Thyroid gland (tissue), 4 donors: ENCODE results near the gene STMND1. TPM values are rescaled to one million over a fixed set of nuclear protein-coding genes. Genes with fewer than 3 reads are reported as not detected.

Source experiments
- DNase-seq, 2 donors: peaks; one replicate each; pipeline ENCODE4 v3.0.0-alpha.2; 2019
- H3K27ac ChIP-seq, 3 donors: fragments of 200-600 bp; sonication (generic); 1 replicate in 2 of 3; 2 replicates in 1 of 3; pipeline ENCODE4 v1.5.1; 2016 to 2019; ENCODE audit warnings: mild to moderate bottlenecking in 1 of 3, moderate library complexity in 1 of 3
- H3K27me3 ChIP-seq: fragments of 200-600 bp; sonication (generic); one replicate; pipeline ENCODE4 v1.5.1; 2019
- H3K36me3 ChIP-seq, 2 donors: fragments of 200-600 bp; sonication (generic); one replicate each; pipeline ENCODE4 v1.5.1; 2016 to 2019
- H3K4me1 ChIP-seq, 2 donors: fragments of 200-600 bp; sonication (generic); one replicate each; pipeline ENCODE4 v1.5.1; 2017 to 2019
- H3K4me3 ChIP-seq, 3 donors: fragments of 200-600 bp; sonication (generic); replicated peaks in 1 of 3; 1 replicate in 2 of 3; 2 replicates in 1 of 3; pipeline ENCODE4 v1.5.1; 2016; ENCODE audit warnings: mild to moderate bottlenecking in 1 of 3
- H3K9me3 ChIP-seq: fragments of 200-600 bp; sonication (generic); one replicate; pipeline ENCODE4 v1.5.1; 2017
- POLR2A ChIP-seq, 2 donors: fragments of 450-650 bp; IDR thresholded peaks; one replicate each; pipeline ENCODE4 v1.6.1; 2017; ENCODE audit warnings: antibody characterized with exemption in 2 of 2, mild to moderate bottlenecking in 2 of 2, moderate library complexity in 1 of 2
- WGBS, 2 donors: methylation state at CpG; one replicate each; pipeline ENCODE4 v1.1.5; 2017; 5-methylcytosine and 5-hydroxymethylcytosine counted together
- intact Hi-C: fragments of 100-400 bp; cut with DNase I; formaldehyde crosslinking; loops from one replicate; pipeline ENCODE4 v1.15.1; 2023
- total RNA-seq, 4 donors: library from RNA; depleted of rRNA; stranded (reverse); fragments of >200 nt; gene quantifications; one replicate each; pipeline ENCODE4 v1.2.3, GENCODE V29; 2016
- TF ChIP-seq, protein P1 (sequence below), 6 experiments: fragments of 200-600 bp in 3 of 6; fragments of 450-650 bp in 3 of 6; sonication (generic) in 3 of 6; IDR thresholded peaks; one replicate each; pipeline ENCODE4 v1.5.1; 2016 to 2019; ENCODE audit warnings: antibody characterized with exemption in 6 of 6, mild to moderate bottlenecking in 2 of 6, inconsistent platforms in 1 of 6, moderate library complexity in 1 of 6

STMND1 gene
- total RNA-seq, 4 donors from 2014 or later = not detected

GRCh38 chr6:17156966-17157365 is 55.1 kb downstream of the STMND1 start:
- peak; percentile 72 to 76 for DNase-seq
- Histone ChIP-seq H3K9me3 (no peaks in the 10 kb centered on the region), H3K4me1 (peaks cover 0 to 3% of the 10 kb centered on the region in 2 donors), H3K27me3 (no peaks in the 10 kb centered on the region), H3K27ac (no peak overlapping the region), H3K36me3 (no peaks in the 10 kb centered on the region), H3K4me3 (no peak overlapping the region)
- WGBS, 2 donors = 29 to 38% methylated on average over 8 of the region's 8 CpGs
- intact Hi-C loops = loop anchor here (5.0 kb wide), 2 partner anchors 425 to 645 kb away; no protein-coding TSS in a partner anchor
- TF ChIP-seq, protein P1, sequence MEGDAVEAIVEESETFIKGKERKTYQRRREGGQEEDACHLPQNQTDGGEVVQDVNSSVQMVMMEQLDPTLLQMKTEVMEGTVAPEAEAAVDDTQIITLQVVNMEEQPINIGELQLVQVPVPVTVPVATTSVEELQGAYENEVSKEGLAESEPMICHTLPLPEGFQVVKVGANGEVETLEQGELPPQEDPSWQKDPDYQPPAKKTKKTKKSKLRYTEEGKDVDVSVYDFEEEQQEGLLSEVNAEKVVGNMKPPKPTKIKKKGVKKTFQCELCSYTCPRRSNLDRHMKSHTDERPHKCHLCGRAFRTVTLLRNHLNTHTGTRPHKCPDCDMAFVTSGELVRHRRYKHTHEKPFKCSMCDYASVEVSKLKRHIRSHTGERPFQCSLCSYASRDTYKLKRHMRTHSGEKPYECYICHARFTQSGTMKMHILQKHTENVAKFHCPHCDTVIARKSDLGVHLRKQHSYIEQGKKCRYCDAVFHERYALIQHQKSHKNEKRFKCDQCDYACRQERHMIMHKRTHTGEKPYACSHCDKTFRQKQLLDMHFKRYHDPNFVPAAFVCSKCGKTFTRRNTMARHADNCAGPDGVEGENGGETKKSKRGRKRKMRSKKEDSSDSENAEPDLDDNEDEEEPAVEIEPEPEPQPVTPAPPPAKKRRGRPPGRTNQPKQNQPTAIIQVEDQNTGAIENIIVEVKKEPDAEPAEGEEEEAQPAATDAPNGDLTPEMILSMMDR (IDR thresholded peaks at IDR 0.05) = no peak
- no peak for TF ChIP-seq POLR2A (IDR thresholded peaks at IDR 0.05)

DNA sequence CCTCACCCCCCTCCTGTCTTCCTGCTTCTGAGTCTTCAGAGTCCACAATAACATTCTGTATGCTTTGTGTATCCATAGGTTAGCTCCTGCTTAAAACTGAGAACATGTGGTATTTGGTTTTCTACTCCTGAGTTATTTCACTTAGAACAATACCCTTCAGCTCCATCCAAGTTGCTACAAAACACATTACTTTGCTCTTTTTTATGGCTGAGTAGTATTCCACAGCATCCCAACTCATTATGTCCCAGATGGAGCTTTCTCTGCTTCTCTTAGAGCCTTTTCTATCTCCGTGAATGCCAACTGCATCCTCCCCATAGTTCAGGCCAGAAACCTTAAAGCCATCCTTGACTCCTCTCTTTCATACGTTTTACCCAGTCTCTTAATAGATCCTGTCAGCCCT is 55.8 kb downstream of the STMND1 start:
- H3K27ac ChIP-seq = no peak overlapping the region
- no peak overlapping the region for H3K4me3 ChIP-seq
- TF ChIP-seq, protein P1 (IDR thresholded peaks at IDR 0.05) = no peak
- TF ChIP-seq POLR2A (IDR thresholded peaks at IDR 0.05) = no peak
- H3K9me3 ChIP-seq = no peaks in the 10 kb centered on the region
- H3K36me3 ChIP-seq = no peaks in the 10 kb centered on the region
- WGBS, 2 donors = 89 to 95% methylated on average over 2 of the region's 2 CpGs
- H3K4me1 ChIP-seq = peaks cover 0 to 3% of the 10 kb centered on the region in 2 donors
- no peak for DNase-seq
- intact Hi-C loops = loop anchor here (5.0 kb wide), 2 partner anchors 425 to 645 kb away; no protein-coding TSS in a partner anchor
- no peaks in the 10 kb centered on the region for H3K27me3 ChIP-seq

- no peak for DNase-seq
- TF ChIP-seq, protein P1 (IDR thresholded peaks at IDR 0.05) = no peak
- TF ChIP-seq POLR2A (IDR thresholded peaks at IDR 0.05) = no peak
- H3K9me3 ChIP-seq = no peaks in the 10 kb centered on the region
- H3K27me3 ChIP-seq = no peaks in the 10 kb centered on the region
- intact Hi-C loops = loop anchor here (5.0 kb wide), 2 partner anchors 423 to 643 kb away; no protein-coding TSS in a partner anchor
- H3K27ac ChIP-seq = no peak overlapping the region
- 91 to 95% methylated on average over 5 of the region's 5 CpGs for WGBS, 2 donors
- H3K4me3 ChIP-seq = no peak overlapping the region
- peaks cover 0 to 3% of the 10 kb centered on the region in 2 donors for H3K4me1 ChIP-seq
- H3K36me3 ChIP-seq = no peaks in the 10 kb centered on the region
These were observed 57.4 kb downstream of the STMND1 start for GRCh38 chr6:17159240-17159639.

- no peak for DNase-seq
- intact Hi-C loops = no loop called here
- H3K36me3 ChIP-seq = no peaks in the 10 kb centered on the region
- TF ChIP-seq, protein P1 (IDR thresholded peaks at IDR 0.05) = no peak
- TF ChIP-seq POLR2A (IDR thresholded peaks at IDR 0.05) = no peak
- H3K9me3 ChIP-seq = no peaks in the 10 kb centered on the region
- 86 to 90% methylated on average over 2 of the region's 2 CpGs for WGBS, 2 donors
- peaks cover 0 to 3% of the 10 kb centered on the region in 2 donors for H3K4me1 ChIP-seq
- H3K27ac ChIP-seq = no peak overlapping the region
- H3K27me3 ChIP-seq = no peaks in the 10 kb centered on the region
- H3K4me3 ChIP-seq = no peak overlapping the region
These were observed 59.2 kb downstream of the STMND1 start for GRCh38 chr6:17161076-17161475.

- TF ChIP-seq POLR2A (IDR thresholded peaks at IDR 0.05) = no peak
- TF ChIP-seq, protein P1 (IDR thresholded peaks at IDR 0.05) = no peak
- H3K9me3 ChIP-seq = no peaks in the 10 kb centered on the region
- intact Hi-C loops = no loop called here
- H3K27ac ChIP-seq = no peak overlapping the region
- DNase-seq = no peak
- no peaks in the 10 kb centered on the region for H3K36me3 ChIP-seq
- no peaks in the 10 kb centered on the region for H3K27me3 ChIP-seq
- no peaks in the 10 kb centered on the region for H3K4me1 ChIP-seq
- H3K4me3 ChIP-seq = no peak overlapping the region
- 78 to 84% methylated on average over 5 of the region's 5 CpGs for WGBS, 2 donors
These were observed 63.5 kb downstream of the STMND1 start for GRCh38 chr6:17165383-17165782.
